Suprapubic skin (tissue), 4 donors: ENCODE data around the gene ABCA13. TPM values are rescaled to one million over a fixed set of nuclear protein-coding genes. Genes with fewer than 3 reads are reported as not detected.

ENCODE experiments used
- DNase-seq, 2 donors: peaks; one replicate each; pipeline ENCODE4 v3.0.0-alpha.2; 2019; ENCODE audit warnings: low spot score in 2 of 2
- H3K27ac ChIP-seq: fragments of 200-600 bp; sonication (generic); one replicate; pipeline ENCODE4 v1.5.1; 2019
- H3K27me3 ChIP-seq: fragments of 200-600 bp; sonication (generic); one replicate; pipeline ENCODE4 v1.5.1; 2019
- H3K36me3 ChIP-seq: fragments of 200-600 bp; sonication (generic); one replicate; pipeline ENCODE4 v1.5.1; 2019
- H3K4me1 ChIP-seq: fragments of 200-600 bp; sonication (generic); one replicate; pipeline ENCODE4 v1.5.1; 2019
- H3K4me3 ChIP-seq: fragments of 200-600 bp; sonication (generic); one replicate; pipeline ENCODE4 v1.5.1; 2019; ENCODE audit warnings: mild to moderate bottlenecking
- H3K9me3 ChIP-seq: fragments of 200-600 bp; sonication (generic); one replicate; pipeline ENCODE4 v1.5.1; 2019
- CTCF ChIP-seq, 2 donors: fragments of 200-600 bp in 1 of 2; fragments of 450-650 bp in 1 of 2; sonication (generic) in 1 of 2; IDR thresholded peaks; one replicate each; pipeline ENCODE4 v1.5.1; 2016 to 2019; ENCODE audit warnings: antibody characterized with exemption in 2 of 2, mild to moderate bottlenecking in 1 of 2, moderate library complexity in 1 of 2
- EP300 ChIP-seq: sonication (generic); formaldehyde crosslinking; IDR thresholded peaks from one replicate; pipeline ENCODE4 v1.6.1; 2017; ENCODE audit warnings: antibody characterized with exemption
- POLR2A ChIP-seq, 2 donors: fragments of 450-650 bp; IDR thresholded peaks; one replicate each; pipeline ENCODE4 v1.6.1; 2017; ENCODE audit warnings: antibody characterized with exemption in 2 of 2, mild to moderate bottlenecking in 2 of 2, moderate library complexity in 2 of 2
- POLR2AphosphoS5 ChIP-seq, 3 donors: sonication (generic); formaldehyde crosslinking; IDR thresholded peaks; one replicate each; pipeline ENCODE4 v1.6.1; 2017; ENCODE audit warnings: antibody characterized with exemption in 3 of 3
- WGBS: methylation state at CpG from one replicate; pipeline ENCODE4 v1.1.5; 2018; 5-methylcytosine and 5-hydroxymethylcytosine counted together
- total RNA-seq, 4 donors: library from RNA; depleted of rRNA; stranded (reverse); fragments of >200 nt; gene quantifications; one replicate each; pipeline ENCODE4 v1.1.0, GENCODE V29; 2016

ABCA13 gene
- total RNA-seq, 4 donors from 2014 or later = 0.64 to 4.7 (median 2.6) TPM

GRCh38 chr7:48384180-48384752 lies 213.0 kb downstream of the ABCA13 start:
- Histone ChIP-seq H3K27me3 (no peaks in the 10 kb centered on the region), H3K4me3 (no peak overlapping the region), H3K36me3 (no peaks in the 10 kb centered on the region), H3K27ac (no peak overlapping the region), H3K4me1 (no peaks in the 10 kb centered on the region), H3K9me3 (no peaks in the 10 kb centered on the region)
- WGBS = 84% methylated on average over 6 of the region's 6 CpGs
- TF ChIP-seq EP300 = no peak
- no peak for TF ChIP-seq POLR2A (IDR thresholded peaks at IDR 0.05)
- no peak for TF ChIP-seq POLR2AphosphoS5 (IDR thresholded peaks at IDR 0.05)
- TF ChIP-seq CTCF (IDR thresholded peaks at IDR 0.05) = no peak
- DNase-seq = no peak

GRCh38 chr7:48387932-48388331 lies 216.7 kb downstream of the ABCA13 start:
- no peaks in the 10 kb centered on the region for H3K9me3 ChIP-seq
- H3K27me3 ChIP-seq = no peaks in the 10 kb centered on the region
- no peaks in the 10 kb centered on the region for H3K36me3 ChIP-seq
- H3K27ac ChIP-seq = no peak overlapping the region
- WGBS = 90% methylated on average over 2 of the region's 2 CpGs
- TF ChIP-seq POLR2AphosphoS5 (IDR thresholded peaks at IDR 0.05) (no peak), EP300 (no peak), POLR2A (IDR thresholded peaks at IDR 0.05) (no peak), CTCF (IDR thresholded peaks at IDR 0.05) (no peak)
- no peaks in the 10 kb centered on the region for H3K4me1 ChIP-seq
- no peak overlapping the region for H3K4me3 ChIP-seq
- DNase-seq = no peak

- no peak for TF ChIP-seq CTCF (IDR thresholded peaks at IDR 0.05)
- TF ChIP-seq EP300 = no peak
- TF ChIP-seq POLR2A (IDR thresholded peaks at IDR 0.05) = no peak
- no peak for TF ChIP-seq POLR2AphosphoS5 (IDR thresholded peaks at IDR 0.05)
- no peak for DNase-seq
- 75% methylated on average over 4 of the region's 4 CpGs for WGBS
Observed at GRCh38 chr7:48388911-48389310, 217.7 kb downstream of the ABCA13 start.

GRCh38 chr7:48389977-48390376 lies 218.7 kb downstream of the ABCA13 start:
- H3K36me3 ChIP-seq = no peaks in the 10 kb centered on the region
- TF ChIP-seq POLR2A (IDR thresholded peaks at IDR 0.05) (no peak), CTCF (IDR thresholded peaks at IDR 0.05) (no peak), EP300 (no peak), POLR2AphosphoS5 (IDR thresholded peaks at IDR 0.05) (no peak)

More at GRCh38 chr7:48388911-48389310, 217.7 kb downstream of the ABCA13 start:
- Histone ChIP-seq H3K36me3 (no peaks in the 10 kb centered on the region), H3K27ac (no peak overlapping the region), H3K4me3 (no peak overlapping the region), H3K4me1 (no peaks in the 10 kb centered on the region), H3K9me3 (no peaks in the 10 kb centered on the region), H3K27me3 (no peaks in the 10 kb centered on the region)

GRCh38 chr7:48390388-48391327 lies 219.4 kb downstream of the ABCA13 start:
- Histone ChIP-seq H3K9me3 (no peaks in the 10 kb centered on the region), H3K36me3 (no peaks in the 10 kb centered on the region), H3K27me3 (no peaks in the 10 kb centered on the region), H3K27ac (no peak overlapping the region), H3K4me3 (no peak overlapping the region), H3K4me1 (no peaks in the 10 kb centered on the region)
- DNase-seq = no peak
- 66% methylated on average over 6 of the region's 6 CpGs for WGBS
- no peak for TF ChIP-seq POLR2AphosphoS5 (IDR thresholded peaks at IDR 0.05)
- TF ChIP-seq EP300 = no peak

More at GRCh38 chr7:48389977-48390376, 218.7 kb downstream of the ABCA13 start:
- Histone ChIP-seq H3K9me3 (no peaks in the 10 kb centered on the region), H3K4me1 (no peaks in the 10 kb centered on the region), H3K27me3 (no peaks in the 10 kb centered on the region), H3K27ac (no peak overlapping the region), H3K4me3 (no peak overlapping the region)
- WGBS = 57% methylated on average over 2 of the region's 2 CpGs
- no peak for DNase-seq
